LNCAP (cell line): ENCODE data around the gene FRMD6.

Source experiments
- TF ChIP-seq, protein P1 (sequence below): fragments of 450-650 bp; IDR thresholded peaks from 2 replicates; pipeline ENCODE4 v1.5.1; 2017; ENCODE audit warnings: mild to moderate bottlenecking

The FRMD6 gene

DNA sequence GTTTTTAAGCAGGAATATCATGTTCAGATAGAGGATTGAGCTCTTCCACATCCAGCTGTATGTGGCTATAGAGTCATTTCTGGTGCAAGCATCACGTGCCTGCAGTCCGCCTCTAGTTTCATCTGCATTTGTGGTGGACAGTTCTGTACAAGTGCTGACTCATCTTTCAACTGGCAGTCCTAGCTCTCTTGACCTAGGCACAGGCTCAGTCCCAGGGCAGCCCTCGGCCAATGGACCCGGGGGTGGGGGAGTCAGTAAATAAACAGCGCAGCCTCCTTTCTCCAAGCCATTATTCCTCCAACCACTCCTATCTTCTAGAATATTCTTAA lies 41.8 kb upstream of the FRMD6 start:
- TF ChIP-seq, protein P1, sequence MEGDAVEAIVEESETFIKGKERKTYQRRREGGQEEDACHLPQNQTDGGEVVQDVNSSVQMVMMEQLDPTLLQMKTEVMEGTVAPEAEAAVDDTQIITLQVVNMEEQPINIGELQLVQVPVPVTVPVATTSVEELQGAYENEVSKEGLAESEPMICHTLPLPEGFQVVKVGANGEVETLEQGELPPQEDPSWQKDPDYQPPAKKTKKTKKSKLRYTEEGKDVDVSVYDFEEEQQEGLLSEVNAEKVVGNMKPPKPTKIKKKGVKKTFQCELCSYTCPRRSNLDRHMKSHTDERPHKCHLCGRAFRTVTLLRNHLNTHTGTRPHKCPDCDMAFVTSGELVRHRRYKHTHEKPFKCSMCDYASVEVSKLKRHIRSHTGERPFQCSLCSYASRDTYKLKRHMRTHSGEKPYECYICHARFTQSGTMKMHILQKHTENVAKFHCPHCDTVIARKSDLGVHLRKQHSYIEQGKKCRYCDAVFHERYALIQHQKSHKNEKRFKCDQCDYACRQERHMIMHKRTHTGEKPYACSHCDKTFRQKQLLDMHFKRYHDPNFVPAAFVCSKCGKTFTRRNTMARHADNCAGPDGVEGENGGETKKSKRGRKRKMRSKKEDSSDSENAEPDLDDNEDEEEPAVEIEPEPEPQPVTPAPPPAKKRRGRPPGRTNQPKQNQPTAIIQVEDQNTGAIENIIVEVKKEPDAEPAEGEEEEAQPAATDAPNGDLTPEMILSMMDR, result no peak

DNA sequence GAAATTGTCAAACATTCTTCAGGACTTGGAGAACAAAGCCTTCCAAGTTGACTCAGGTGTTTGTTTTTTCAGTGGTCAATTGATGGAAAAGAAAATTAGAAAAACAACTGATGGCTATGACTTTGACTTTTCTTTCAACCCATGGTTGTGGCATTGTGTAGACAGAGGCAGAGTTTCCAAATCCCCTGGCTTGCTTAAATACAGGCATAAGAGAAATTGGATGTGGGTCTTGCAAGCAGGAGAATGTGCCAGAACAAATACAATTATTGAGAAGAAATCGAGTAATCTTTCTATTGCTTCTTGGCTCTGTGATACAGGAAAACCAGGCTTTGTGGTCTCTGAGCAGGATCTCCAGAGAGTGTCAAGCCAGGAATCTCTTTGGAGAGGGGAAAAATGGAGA lies 40.9 kb upstream of the FRMD6 start:
- TF ChIP-seq, protein P1, result no peak

DNA sequence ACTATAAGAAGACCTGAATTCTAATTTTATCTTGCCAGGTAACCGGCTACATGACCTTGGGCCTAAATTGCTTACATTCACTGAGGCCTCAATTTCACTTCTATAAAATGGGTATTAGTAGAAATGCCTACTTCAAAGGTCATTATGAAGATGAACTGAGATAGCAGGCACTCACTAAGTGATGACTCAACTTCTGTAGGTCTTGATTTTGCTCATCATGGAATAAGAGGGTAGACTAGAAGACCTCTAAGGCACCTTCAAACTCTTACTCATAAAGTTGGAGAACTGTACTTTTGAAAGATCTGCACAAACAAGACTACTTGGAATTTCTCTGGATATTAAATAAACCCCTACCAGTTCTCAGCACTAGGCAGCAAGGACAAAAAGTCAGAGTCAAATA lies 39.3 kb upstream of the FRMD6 start:
- TF ChIP-seq, protein P1, result no peak

DNA sequence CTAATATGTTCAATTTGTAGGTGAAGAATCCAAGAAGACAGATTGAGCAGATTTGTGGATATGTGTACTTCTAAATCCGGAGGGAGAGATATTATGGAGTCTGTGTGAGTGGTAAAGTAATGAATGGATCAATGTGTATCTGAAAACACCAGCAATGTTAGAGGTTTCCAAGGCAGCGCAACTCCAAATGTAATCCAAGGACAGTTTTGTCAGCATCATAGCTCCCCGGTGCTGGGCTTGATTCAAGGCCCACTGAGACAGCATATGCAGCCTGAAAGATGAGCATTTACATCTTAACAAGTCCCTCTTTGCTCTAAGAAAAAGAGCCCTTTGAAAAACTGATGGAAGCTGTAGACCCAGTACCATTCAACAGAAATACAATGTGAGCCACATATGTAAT lies 38.3 kb upstream of the FRMD6 start:
- TF ChIP-seq, protein P1, result no peak

DNA sequence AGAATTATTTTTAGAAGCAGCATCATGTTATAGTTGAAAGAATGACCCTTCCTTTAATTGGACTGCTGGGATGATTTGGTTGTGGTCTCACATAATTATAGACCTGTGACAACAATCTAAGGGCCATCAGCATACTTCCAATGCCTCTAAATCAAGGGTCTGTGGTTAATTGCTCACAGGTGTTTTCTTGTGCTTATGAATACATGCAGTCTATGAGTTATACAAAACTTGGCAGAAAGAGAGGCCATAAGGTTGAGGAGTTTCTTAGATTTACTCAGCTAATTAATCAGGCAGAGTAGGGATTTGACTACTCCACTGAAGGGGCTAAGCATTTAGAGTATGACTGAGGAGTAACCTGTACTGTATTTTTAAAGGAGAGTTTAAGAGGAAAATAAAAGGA lies 37.0 kb upstream of the FRMD6 start:
- TF ChIP-seq, protein P1, result no peak

DNA sequence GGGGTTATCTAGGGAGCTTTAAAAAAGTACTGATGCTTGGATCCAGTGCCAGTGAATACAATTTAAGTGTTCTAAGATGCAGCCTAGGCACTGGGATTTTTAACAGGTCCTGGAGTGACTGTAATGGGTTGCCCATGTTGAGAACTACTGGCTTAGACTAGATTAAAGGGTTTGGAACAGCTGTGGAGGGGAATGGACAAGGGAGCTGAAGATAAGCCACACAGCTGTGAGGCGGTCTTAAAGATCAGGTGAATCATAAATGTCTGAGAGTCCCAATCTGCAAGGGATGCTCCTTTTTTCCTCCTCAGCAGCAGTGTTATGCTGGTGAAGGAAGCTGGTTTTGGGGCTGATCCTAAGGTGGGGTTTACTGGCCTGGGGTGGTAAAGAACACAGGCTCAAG lies 35.5 kb upstream of the FRMD6 start:
- TF ChIP-seq, protein P1, result no peak

DNA sequence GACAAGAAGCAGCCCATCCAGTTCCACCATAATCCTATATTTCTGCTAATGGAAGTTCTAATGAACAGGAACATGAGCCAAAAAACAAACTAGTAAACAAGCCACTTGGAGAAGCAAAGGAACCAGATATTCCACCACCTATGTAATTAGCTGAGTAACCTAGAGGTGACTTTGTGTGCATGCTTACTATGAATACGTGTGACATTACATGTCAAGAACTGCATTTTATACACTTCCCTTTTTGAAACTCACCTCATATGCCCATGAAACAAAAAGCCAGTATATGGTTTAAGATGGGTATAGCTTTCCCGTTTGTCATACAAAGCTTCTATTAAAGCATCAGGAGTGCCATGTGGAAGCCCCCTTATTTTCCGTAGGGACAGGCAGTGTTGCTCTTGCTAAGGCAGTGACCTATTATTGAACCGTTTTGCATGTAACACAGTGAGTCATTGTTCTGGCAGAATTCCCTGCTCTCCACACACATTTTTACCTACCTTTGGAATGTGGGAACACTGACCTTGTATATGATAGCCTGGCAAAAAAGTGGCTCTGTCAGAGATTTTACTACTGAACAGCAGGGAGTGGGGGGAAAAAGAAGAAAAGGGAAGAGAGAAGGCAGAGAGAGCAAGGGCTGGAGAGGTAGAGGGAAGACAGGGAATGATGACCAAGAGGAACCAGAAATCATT lies 34.8 kb upstream of the FRMD6 start:
- TF ChIP-seq, protein P1, result no peak

DNA sequence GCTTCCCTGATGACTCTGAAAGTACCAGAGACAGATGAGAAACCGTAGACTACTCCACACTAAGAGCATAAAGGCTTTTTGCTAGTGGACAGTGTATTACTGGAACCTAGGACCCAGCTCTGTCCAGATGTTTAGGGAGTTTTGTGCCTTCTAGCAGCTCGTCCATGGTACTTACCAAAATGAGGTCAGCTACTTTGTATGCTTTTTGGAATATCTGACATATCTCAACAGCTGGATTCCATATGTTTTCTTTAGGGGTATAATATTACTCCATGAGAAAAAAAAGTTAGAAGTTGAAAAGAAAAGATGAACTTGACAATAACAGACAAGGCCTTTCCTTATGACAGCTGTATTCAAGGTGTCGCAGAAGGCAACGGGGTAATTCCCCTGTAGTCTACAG lies 32.1 kb upstream of the FRMD6 start:
- TF ChIP-seq, protein P1, result no peak
